H1 (cell line): ENCODE results near the gene MARCHF3. TPM values are rescaled to one million over a fixed set of nuclear protein-coding genes. Genes with fewer than 3 reads are reported as not detected.
A peak's percentile ranks its signal among the peaks of the same experiment; 100 is the strongest.

ENCODE experiments used
- CTCF ChIA-PET: fragments of 300-600 bp; sonication (Branson Sonifier 250); formaldehyde crosslinking; loops from one replicate; lab custom pipeline; 2021; ENCODE audit not compliant: partially characterized antibody; lab: Charles Lee
- POLR2A ChIA-PET: fragments of 300-600 bp; sonication (Branson Sonifier 250); formaldehyde crosslinking; loops from one replicate; lab custom pipeline; 2021; ENCODE audit warnings: inconsistent platforms; ENCODE audit not compliant: partially characterized antibody; lab: Charles Lee
- DNase-seq, 2 experiments: peaks; one replicate each; pipeline versions ENCODE4 v3.0.0 to v3.0.0-alpha.2; 2010 to 2022; ENCODE audit warnings: low spot score in 2 of 2, low read depth in 1 of 2, mixed read lengths in 1 of 2
- FAIRE-seq: peaks from 2 replicates; lab custom pipeline; 2011; peaks lifted over from hg19 to GRCh38; lab: Jason Lieb, UNC
- H2AFZ ChIP-seq: 2 replicates; pipeline ENCODE4 v1.8.1; 2012; ENCODE audit warnings: low read length, inconsistent platforms
- H2AK5ac ChIP-seq: 2 replicates; pipeline ENCODE4 v1.6.1; 2013; ENCODE audit warnings: low read depth, low read length
- H2BK120ac ChIP-seq: replicated peaks from 2 replicates; pipeline ENCODE3; 2013; ENCODE audit warnings: low read depth, low read length, inconsistent platforms
- H2BK12ac ChIP-seq: 2 replicates; pipeline ENCODE4 v1.6.1; 2013; ENCODE audit warnings: low read depth, low read length
- H2BK15ac ChIP-seq: 2 replicates; pipeline ENCODE4 v1.6.1; 2013; ENCODE audit warnings: low read length
- H2BK20ac ChIP-seq: 2 replicates; pipeline ENCODE4 v1.6.1; 2013; ENCODE audit warnings: low read length
- H2BK5ac ChIP-seq: 2 replicates; pipeline ENCODE4 v1.6.1; 2013; ENCODE audit warnings: low read depth, low read length
- H3K14ac ChIP-seq: 2 replicates; pipeline ENCODE4 v1.6.1; 2013; ENCODE audit warnings: inconsistent platforms; ENCODE audit not compliant: insufficient read length
- H3K18ac ChIP-seq: 2 replicates; pipeline ENCODE4 v1.6.1; 2013; ENCODE audit warnings: low read length; ENCODE audit errors: extremely low read depth
- H3K23ac ChIP-seq: 2 replicates; pipeline ENCODE4 v1.6.1; 2013; ENCODE audit warnings: inconsistent platforms; ENCODE audit not compliant: insufficient read length
- H3K23me2 ChIP-seq: 2 replicates; pipeline ENCODE4 v1.6.1; 2013; ENCODE audit warnings: low read depth, low read length
- H3K27ac ChIP-seq: 2 replicates; pipeline ENCODE4 v1.6.1; 2011; ENCODE audit warnings: low read depth, low read length, inconsistent platforms
- H3K27me3 ChIP-seq, 4 experiments: replicated peaks in 1 of 4; 1 replicate in 1 of 4; 2 replicates in 3 of 4; pipeline versions ENCODE4 v1.6.1 to v1.8.1; 2011 to 2013; ENCODE audit warnings: low read length in 3 of 4, mild to moderate bottlenecking in 3 of 4, inconsistent platforms in 2 of 4, mixed read lengths in 2 of 4, moderate library complexity in 1 of 4; ENCODE audit not compliant: control insufficient read depth in 3 of 4, insufficient read depth in 3 of 4; ENCODE audit errors: extremely low read depth in 1 of 4
- H3K36me3 ChIP-seq, 4 experiments: 2 replicates each; pipeline versions ENCODE4 v1.6.1 to v1.8.1; 2011 to 2013; ENCODE audit warnings: mild to moderate bottlenecking in 4 of 4, low read length in 3 of 4, moderate library complexity in 2 of 4, control low read depth in 1 of 4, inconsistent platforms in 1 of 4; ENCODE audit not compliant: insufficient read depth in 4 of 4, control insufficient read depth in 2 of 4
- H3K4ac ChIP-seq: replicated peaks from 2 replicates; pipeline ENCODE3; 2013; ENCODE audit warnings: low read length, low read depth, mixed read lengths, inconsistent platforms; ENCODE audit not compliant: insufficient read length
- H3K4me1 ChIP-seq, 4 experiments: replicated peaks in 1 of 4; 1 replicate in 1 of 4; 2 replicates in 3 of 4; pipeline versions ENCODE4 v1.6.1 to v1.8.1; 2011 to 2013; ENCODE audit warnings: low read length in 3 of 4, inconsistent platforms in 2 of 4, mixed read lengths in 1 of 4; ENCODE audit not compliant: insufficient read depth in 4 of 4, control insufficient read depth in 3 of 4
- H3K4me2 ChIP-seq, 2 experiments: 2 replicates each; pipeline versions ENCODE4 v1.6.1 to v1.8.1; 2011 to 2013; ENCODE audit warnings: low read depth in 2 of 2, low read length in 2 of 2, control low read depth in 1 of 2, inconsistent platforms in 1 of 2, mild to moderate bottlenecking in 1 of 2; ENCODE audit not compliant: insufficient read depth in 1 of 2
- H3K4me3 ChIP-seq, 4 experiments: fragments of 200-600, 300-600 bp in 1 of 4; sonication (generic), shearing (Covaris generic), sonication (Bioruptor Twin) in 1 of 4; 2 replicates each; pipeline versions ENCODE4 v1.5.1 to v1.8.1; 2011 to 2016; ENCODE audit warnings: low read length in 4 of 4, low read depth in 3 of 4, control low read depth in 2 of 4, inconsistent platforms in 2 of 4, mild to moderate bottlenecking in 2 of 4, mixed read lengths in 1 of 4, moderate library complexity in 1 of 4; ENCODE audit not compliant: insufficient read depth in 2 of 4; ENCODE audit errors: extremely low read depth in 1 of 4
- H3K56ac ChIP-seq: replicated peaks from 2 replicates; pipeline ENCODE3; 2013; ENCODE audit warnings: low read depth, mild to moderate bottlenecking, mixed read lengths, low read length, inconsistent platforms; ENCODE audit not compliant: insufficient read length
- H3K79me1 ChIP-seq: 2 replicates; pipeline ENCODE4 v1.6.1; 2013; ENCODE audit warnings: low read depth, low read length, control low read depth
- H3K79me2 ChIP-seq, 2 experiments: 2 replicates each; pipeline versions ENCODE4 v1.6.1 to v1.8.1; 2012 to 2013; ENCODE audit warnings: low read length in 2 of 2, mild to moderate bottlenecking in 2 of 2, inconsistent platforms in 1 of 2; ENCODE audit not compliant: insufficient read depth in 2 of 2, control insufficient read depth in 1 of 2
- H3K9ac ChIP-seq, 4 experiments: replicated peaks in 1 of 4; 1 replicate in 1 of 4; 2 replicates in 3 of 4; pipeline versions ENCODE4 v1.6.1 to v1.8.1; 2011 to 2013; ENCODE audit warnings: low read depth in 3 of 4, low read length in 3 of 4, control low read depth in 2 of 4, mild to moderate bottlenecking in 2 of 4, moderate library complexity in 2 of 4, inconsistent platforms in 1 of 4; ENCODE audit errors: extremely low read depth in 1 of 4
- H3K9me3 ChIP-seq, 2 experiments: 2 replicates each; pipeline versions ENCODE4 v1.6.1 to v1.8.1; 2012 to 2013; ENCODE audit warnings: mild to moderate bottlenecking in 2 of 2, moderate library complexity in 2 of 2, control low read depth in 1 of 2, inconsistent platforms in 1 of 2, low read depth in 1 of 2, low read length in 1 of 2, mixed read lengths in 1 of 2; ENCODE audit not compliant: insufficient read depth in 2 of 2
- H4K20me1 ChIP-seq, 2 experiments: replicated peaks in 1 of 2; 2 replicates each; pipeline versions ENCODE3 to v1.8.1; 2011 to 2013; ENCODE audit warnings: inconsistent platforms in 2 of 2, low read length in 2 of 2, mild to moderate bottlenecking in 1 of 2; ENCODE audit not compliant: insufficient read depth in 2 of 2, control insufficient read depth in 1 of 2
- H4K5ac ChIP-seq: 2 replicates; pipeline ENCODE4 v1.6.1; 2013; ENCODE audit warnings: low read length, low read depth, mixed read lengths, inconsistent platforms; ENCODE audit not compliant: insufficient read length
- H4K8ac ChIP-seq: 2 replicates; pipeline ENCODE4 v1.8.0; 2013; ENCODE audit warnings: mild to moderate bottlenecking, moderate library complexity, low read length, inconsistent platforms; ENCODE audit not compliant: insufficient read depth; ENCODE audit errors: extremely low read depth
- H4K91ac ChIP-seq: replicated peaks from 2 replicates; pipeline ENCODE3; 2013; ENCODE audit warnings: low read length, mixed read lengths, inconsistent platforms; ENCODE audit not compliant: insufficient read length
- ASH2L ChIP-seq: fragments of 200-600, 300-600 bp; sonication (generic); IDR thresholded peaks from one replicate; pipeline ENCODE4 v1.7.1; 2017; ENCODE audit warnings: low read length
- KDM1A ChIP-seq: fragments of 200-600, 300-600 bp; sonication (generic); IDR thresholded peaks from 2 replicates; pipeline ENCODE4 v1.7.1; 2016; ENCODE audit warnings: mild to moderate bottlenecking, low read length, borderline replicate concordance
- POLR2A ChIP-seq, 2 experiments: IDR thresholded peaks; 1 replicate in 1 of 2; 2 replicates in 1 of 2; pipeline ENCODE4 v1.6.1; 2011; ENCODE audit warnings: low read depth in 2 of 2, low read length in 2 of 2, mild to moderate bottlenecking in 2 of 2; ENCODE audit errors: control extremely low read depth in 1 of 2
- POLR2AphosphoS5 ChIP-seq: IDR thresholded peaks from 2 replicates; pipeline ENCODE4 v1.6.1; 2011; ENCODE audit warnings: low read depth, low read length
- RAD21 ChIP-seq, 2 experiments: IDR thresholded peaks in 1 of 2; conservative IDR thresholded peaks in 1 of 2; 2 replicates each; pipeline ENCODE4 v1.6.1; 2011; ENCODE audit warnings: low read depth in 2 of 2, low read length in 2 of 2, improper control_type of control experiment in 1 of 2, inconsistent platforms in 1 of 2, mild to moderate bottlenecking in 1 of 2, moderate library complexity in 1 of 2
- RNF2 ChIP-seq: fragments of 200-900, 300-1000 bp; sonication (generic); IDR thresholded peaks from 2 replicates; pipeline ENCODE4 v1.7.1; 2016; ENCODE audit warnings: borderline replicate concordance, low read depth, mild to moderate bottlenecking, antibody characterized with exemption, low read length; ENCODE audit not compliant: poor library complexity, severe bottlenecking; ENCODE audit errors: missing control alignments
- SP1 ChIP-seq: IDR thresholded peaks from 2 replicates; pipeline ENCODE4 v1.6.1; 2011; ENCODE audit warnings: low read depth, low read length
- SP2 ChIP-seq: IDR thresholded peaks from 2 replicates; pipeline ENCODE4 v1.6.1; 2012; ENCODE audit warnings: mild to moderate bottlenecking, low read length, inconsistent platforms
- SUZ12 ChIP-seq: fragments of 200-600 bp; sonication (generic); IDR thresholded peaks from 2 replicates; pipeline ENCODE4 v1.6.1; 2012; ENCODE audit warnings: mild to moderate bottlenecking, inconsistent platforms, low read length, moderate library complexity, mixed read lengths
- TAF1 ChIP-seq: IDR thresholded peaks from 2 replicates; pipeline ENCODE4 v1.6.1; 2011; ENCODE audit warnings: mild to moderate bottlenecking, low read depth, low read length
- USF2 ChIP-seq: IDR thresholded peaks from 2 replicates; pipeline ENCODE4 v1.6.1; 2011; ENCODE audit warnings: low read length, improper control_type of control experiment
- WGBS, 2 experiments: shearing (Covaris generic) in 1 of 2; methylation state at CpG; one replicate each; pipeline versions ENCODE4 v1.1.6 to v1.1.7; 2013 to 2015; ENCODE audit warnings: low lambda C conversion rate in 2 of 2, mixed read lengths in 2 of 2, inconsistent platforms in 1 of 2, low coverage in 1 of 2, missing lambda C conversion rate in 1 of 2; ENCODE audit not compliant: insufficient replicate concordance in 2 of 2, insufficient coverage in 1 of 2, insufficient read length in 1 of 2; ENCODE audit errors: extremely low coverage in 1 of 2, missing lambda C conversion rate in 1 of 2; 5-methylcytosine and 5-hydroxymethylcytosine counted together
- polyA plus RNA-seq, 7 experiments: library from polyadenylated mRNA; depleted of rRNA in 3 of 7; stranded (reverse) in 5 of 7; unstranded in 2 of 7; fragments of >200 nt in 5 of 7; fragments of 200-250 nt in 2 of 7; gene quantifications; 1 replicate in 5 of 7; 2 replicates in 1 of 7; 4 replicates in 1 of 7; pipeline versions ENCODE4 v1.2.1 to v1.2.3, GENCODE V29; 2011 to 2013; ENCODE audit warnings: missing spikeins in 2 of 7, mixed read lengths in 2 of 7
- total RNA-seq: library from RNA; stranded (reverse); fragmentation: NEBNext Ultra II Directional; extraction: Animal tissue kit (Norgen Biotek cat#: 25700); gene quantifications from 2 replicates; pipeline ENCODE4 v1.2.1, GENCODE V29; 2021

Gene MARCHF3
- total and polyA plus RNA-seq, 2 of the 8 experiments (the other 6 are each of a cell fraction or from before 2014, with no cell fraction given), result 12.0 to 16.9 TPM

- Histone ChIP-seq H4K5ac (no peak overlapping the region), H2BK5ac (no peak overlapping the region), H2BK20ac (0 out of 2 replicates have a peak overlapping the region, but pooled peaks have one; percentile 36), H3K23ac (no peak overlapping the region), H3K9ac (no peak overlapping the region), H3K23me2 (peaks cover 4% of the 10 kb centered on the region; the same call in 1 of the 2 replicates), H4K20me1 (peaks cover 0 to 2% of the 10 kb centered on the region in 2 experiments), H3K56ac (no peak overlapping the region), H2BK12ac (no peak overlapping the region), H3K18ac (peak overlapping the region; percentile 78; the same call in 1 of the 2 replicates), H2AFZ (peak overlapping the region; percentile 77; the same call in 1 of the 2 replicates), H3K27ac (no peak overlapping the region), H3K4ac (no peak overlapping the region), H4K8ac (no peak overlapping the region), H2BK15ac (no peak overlapping the region)
- CTCF ChIA-PET, result interaction anchor here (1.0 to 1.8 kb wide), 3 partner anchors 12 to 14 kb away, joined by 3 to 5 read pairs (median 4); no protein-coding TSS in a partner anchor
- peak in 1 of 2 experiments; percentile 71 for DNase-seq
- POLR2A ChIA-PET, result interaction anchor here (0.8 to 1.8 kb wide), 4 partner anchors 17 to 466 kb away, joined by 3 to 7 read pairs (median 4); no protein-coding TSS in a partner anchor
- no peak for FAIRE-seq
- 12% methylated on average over 22 of the region's 22 CpGs; no CpG with 5 or more reads in 1 of the 2 experiments for WGBS, 2 experiments
- TF ChIP-seq RNF2 (no peak), USF2 (no peak), RAD21 (IDR thresholded peaks at IDR 0.05 in 1 of 2, conservative IDR thresholded peaks at IDR 0.05 in 1 of 2; ENCODE audit: low read depth in 2 of 2, low read length in 2 of 2) (peak in 1 of 2 experiments; percentile 13; a peak in 1 of 4 replicates), POLR2AphosphoS5 (0 out of 2 replicates have a peak, but pooled peaks have one; percentile 39), ASH2L (peak; percentile 39), SP1 (0 out of 2 replicates have a peak, but pooled peaks have one; percentile 29), KDM1A (no peak), SP2 (no peak), SUZ12 (no peak), TAF1 (peak; percentile 67; the same call in 1 of the 2 replicates), POLR2A (IDR thresholded peaks at IDR 0.05; ENCODE audit: control extremely low read depth in 1 of 2, low read depth in 2 of 2, low read length in 2 of 2) (peak in 1 of 2 experiments; percentile 59; a peak in 1 of 3 replicates)
- TF ChIP-seq, all 59 proteins: peak for 6
- Histone ChIP-seq H3K4me1 (peaks cover 1 to 7% (median 5%) of the 10 kb centered on the region in 4 experiments; a peak in 5 of 7 replicates), H3K79me1 (no peaks in the 10 kb centered on the region), H2BK120ac (no peak overlapping the region), H4K91ac (no peak overlapping the region), H3K14ac (no peak overlapping the region), H2AK5ac (0 out of 2 replicates have a peak overlapping the region, but pooled peaks have one; percentile 70), H3K9me3 (no peaks in the 10 kb centered on the region), H3K79me2 (no peaks in the 10 kb centered on the region), H3K4me3 (peak overlapping the region; percentile 29 to 48 (median 42); a peak in 7 of 8 replicates), H3K27me3 (no peaks in the 10 kb centered on the region), H3K36me3 (no peaks in the 10 kb centered on the region), H3K4me2 (peak overlapping the region; percentile 81 to 96)
Measured at GRCh38 chr5:126869005-126869451, 161.3 kb downstream of the MARCHF3 start.
